Skeletal muscle tissue (tissue), 4 donors: Measurements from ENCODE around the gene ANO10. TPM values are rescaled to one million over a fixed set of nuclear protein-coding genes. Genes with fewer than 3 reads are reported as not detected.
A peak's percentile ranks its signal among the peaks of the same experiment; 100 is the strongest.
"Not testable (repeated sequence)": the region's sequence is repeated elsewhere in the genome, so short reads cannot be mapped to it uniquely, and the experiment has no call there.

ENCODE experiments used
- H3K27ac ChIP-seq: one replicate; pipeline ENCODE4 v1.7.0; 2013; ENCODE audit warnings: mild to moderate bottlenecking, low read depth, low read length, inconsistent platforms
- H3K27me3 ChIP-seq, 3 donors: one replicate each; pipeline ENCODE4 v1.7.0; 2013; ENCODE audit warnings: low read length in 3 of 3; ENCODE audit not compliant: control insufficient read depth in 3 of 3, insufficient read depth in 3 of 3
- H3K36me3 ChIP-seq, 3 donors: one replicate each; pipeline ENCODE4 v1.7.0; 2013; ENCODE audit warnings: low read length in 3 of 3; ENCODE audit not compliant: control insufficient read depth in 3 of 3, insufficient read depth in 3 of 3
- H3K4me1 ChIP-seq, 3 donors: one replicate each; pipeline ENCODE4 v1.7.0; 2013; ENCODE audit warnings: low read length in 3 of 3, mild to moderate bottlenecking in 3 of 3; ENCODE audit not compliant: control insufficient read depth in 3 of 3, insufficient read depth in 3 of 3
- H3K4me3 ChIP-seq, 3 donors: one replicate each; pipeline ENCODE4 v1.7.0; 2013; ENCODE audit warnings: low read length in 3 of 3
- H3K9ac ChIP-seq, 3 donors: one replicate each; pipeline ENCODE4 v1.7.0; 2013; ENCODE audit warnings: low read length in 3 of 3, mild to moderate bottlenecking in 3 of 3, moderate library complexity in 2 of 3, low read depth in 1 of 3
- H3K9me3 ChIP-seq, 3 donors: one replicate each; pipeline ENCODE4 v1.7.0; 2013; ENCODE audit warnings: low read length in 3 of 3; ENCODE audit not compliant: control insufficient read depth in 3 of 3
- total RNA-seq: library from RNA; depleted of rRNA; stranded (reverse); fragments of >200 nt; gene quantifications from one replicate; pipeline ENCODE4 v1.2.3, GENCODE V29; 2014
- donor health status: Osteomylitis.

The ANO10 gene
- total RNA-seq, 1 donor from 2014 or later: 25.1 TPM

DNA sequence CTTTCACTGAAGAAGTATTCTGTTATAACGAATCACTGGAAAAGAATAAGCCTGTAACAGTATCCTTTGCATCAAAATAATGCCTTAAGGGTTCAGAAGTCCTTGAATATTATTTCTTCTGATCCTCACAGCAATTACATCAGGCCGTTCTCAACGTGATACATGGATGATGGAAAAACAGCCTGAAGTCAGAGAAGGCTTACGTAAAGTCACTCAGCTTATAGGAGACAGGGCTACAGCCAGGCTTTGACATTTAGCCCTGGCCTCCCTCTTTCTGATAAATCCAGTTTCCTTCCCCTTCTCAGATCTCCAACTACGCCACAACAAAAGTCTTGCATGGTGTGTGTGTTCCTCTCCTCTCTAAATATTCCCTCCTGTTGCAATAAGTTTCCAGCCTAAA, 131.9 kb downstream of the ANO10 start:
- no peak overlapping the region for H3K27ac ChIP-seq
- H3K4me1 ChIP-seq: no peaks in the 10 kb centered on the region
- no peaks in the 10 kb centered on the region for H3K9me3 ChIP-seq
- no peaks in the 10 kb centered on the region for H3K36me3 ChIP-seq
- no peak overlapping the region for H3K4me3 ChIP-seq
- H3K9ac ChIP-seq: no peak overlapping the region
- no peaks in the 10 kb centered on the region for H3K27me3 ChIP-seq

DNA sequence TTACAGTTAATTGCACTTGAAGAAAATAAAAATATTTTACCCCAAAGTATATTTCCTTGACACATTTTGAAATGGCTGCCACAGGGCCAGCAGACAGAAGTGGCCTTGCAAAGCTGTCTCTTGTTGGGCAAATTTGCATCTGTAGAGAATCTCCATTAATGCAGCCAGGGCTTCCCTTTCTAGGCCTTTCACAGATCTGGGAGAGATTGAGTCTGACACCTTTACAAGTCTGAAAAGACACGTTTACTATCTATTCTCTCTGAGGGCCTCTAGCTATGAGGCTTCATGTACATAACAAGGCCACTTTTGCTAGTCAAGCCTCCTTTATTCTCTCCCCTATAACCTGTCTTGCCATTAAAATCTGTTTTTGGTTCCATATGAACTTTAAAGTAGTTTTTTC, 135.9 kb downstream of the ANO10 start:
- Histone ChIP-seq H3K27me3 (no peaks in the 10 kb centered on the region), H3K4me3 (no peak overlapping the region), H3K36me3 (no peaks in the 10 kb centered on the region), H3K9me3 (no peaks in the 10 kb centered on the region), H3K9ac (no peak overlapping the region), H3K27ac (no peak overlapping the region), H3K4me1 (no peaks in the 10 kb centered on the region)

DNA sequence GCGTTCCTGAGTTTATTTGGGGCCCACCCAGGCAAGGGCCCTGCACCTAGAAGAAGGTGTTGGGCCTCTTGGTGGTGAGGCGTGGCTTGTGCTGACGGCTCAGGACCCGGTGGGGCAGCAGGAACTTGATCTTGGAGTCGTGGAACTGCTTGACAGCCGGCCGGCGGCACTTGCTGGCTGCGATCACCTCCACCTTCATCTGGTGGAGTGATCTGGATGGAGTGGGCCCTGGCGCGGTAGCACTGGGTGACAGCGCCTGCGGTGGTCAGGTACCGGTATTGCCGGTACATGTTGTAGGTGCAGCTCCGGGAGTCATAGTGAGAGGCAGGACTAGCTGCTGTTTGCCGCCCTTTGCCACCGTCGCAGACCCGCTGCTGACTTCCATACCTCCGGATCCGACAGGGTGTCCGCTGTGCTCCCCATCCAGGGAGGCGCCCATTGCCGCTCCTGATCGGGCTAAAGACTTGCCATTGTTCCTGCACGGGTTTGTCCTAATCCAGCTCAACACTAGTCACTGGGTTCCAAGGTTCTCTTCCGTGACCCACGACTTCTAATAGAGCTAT, 136.8 kb downstream of the ANO10 start:
- Histone ChIP-seq H3K9ac (no peak overlapping the region), H3K9me3 (no peaks in the 10 kb centered on the region), H3K4me3 (no peak overlapping the region), H3K27me3 (no peaks in the 10 kb centered on the region), H3K27ac (no peak overlapping the region), H3K4me1 (no peaks in the 10 kb centered on the region), H3K36me3 (no peaks in the 10 kb centered on the region)

DNA sequence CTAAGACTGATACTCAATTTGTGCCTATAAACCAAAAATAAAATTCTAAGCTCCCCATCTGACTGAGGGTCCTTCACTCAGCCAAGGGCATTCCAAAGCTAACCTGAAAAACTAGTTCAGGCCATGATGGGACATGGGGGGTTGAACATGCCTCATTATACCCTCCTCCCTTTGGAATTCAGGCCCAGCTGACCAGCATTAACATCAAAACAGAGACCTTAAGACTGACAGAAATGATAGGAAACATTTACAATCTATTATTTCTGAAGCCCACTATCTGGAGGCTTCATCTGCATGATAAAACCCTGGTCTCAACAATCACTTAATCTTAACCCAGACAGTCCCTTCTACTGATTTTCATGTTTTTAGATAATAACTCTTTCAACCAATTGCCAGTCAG, 140.4 kb downstream of the ANO10 start:
- Histone ChIP-seq H3K4me3 (no peak overlapping the region), H3K27me3 (no peaks in the 10 kb centered on the region), H3K4me1 (peaks cover 0 to 3% (median 0%) of the 10 kb centered on the region in 3 donors), H3K36me3 (no peaks in the 10 kb centered on the region), H3K9me3 (no peaks in the 10 kb centered on the region), H3K27ac (no peak overlapping the region), H3K9ac (no peak overlapping the region)

DNA sequence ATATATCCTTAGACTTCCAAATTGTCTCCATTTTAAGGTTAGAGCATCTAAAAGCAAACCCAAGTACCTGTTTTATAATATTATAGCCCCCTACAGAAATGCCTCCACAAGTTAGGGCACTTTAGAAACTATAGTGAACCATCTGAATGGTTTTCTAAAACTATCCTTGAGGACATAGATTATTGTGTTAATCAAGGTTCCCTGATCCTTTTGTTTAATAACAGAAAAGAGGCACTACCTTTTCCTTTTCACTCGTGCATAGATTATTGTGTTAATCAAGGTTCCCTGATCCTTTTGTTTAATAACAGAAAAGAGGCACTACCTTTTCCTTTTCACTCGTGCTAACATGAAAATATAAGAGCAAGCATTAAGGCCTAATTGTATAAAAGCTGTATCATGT, 143.0 kb downstream of the ANO10 start:
- H3K4me1 ChIP-seq, H3K9me3 ChIP-seq, H3K9ac ChIP-seq, H3K36me3 ChIP-seq, H3K27me3 ChIP-seq, H3K27ac ChIP-seq, H3K4me3 ChIP-seq: not testable (repeated sequence)

DNA sequence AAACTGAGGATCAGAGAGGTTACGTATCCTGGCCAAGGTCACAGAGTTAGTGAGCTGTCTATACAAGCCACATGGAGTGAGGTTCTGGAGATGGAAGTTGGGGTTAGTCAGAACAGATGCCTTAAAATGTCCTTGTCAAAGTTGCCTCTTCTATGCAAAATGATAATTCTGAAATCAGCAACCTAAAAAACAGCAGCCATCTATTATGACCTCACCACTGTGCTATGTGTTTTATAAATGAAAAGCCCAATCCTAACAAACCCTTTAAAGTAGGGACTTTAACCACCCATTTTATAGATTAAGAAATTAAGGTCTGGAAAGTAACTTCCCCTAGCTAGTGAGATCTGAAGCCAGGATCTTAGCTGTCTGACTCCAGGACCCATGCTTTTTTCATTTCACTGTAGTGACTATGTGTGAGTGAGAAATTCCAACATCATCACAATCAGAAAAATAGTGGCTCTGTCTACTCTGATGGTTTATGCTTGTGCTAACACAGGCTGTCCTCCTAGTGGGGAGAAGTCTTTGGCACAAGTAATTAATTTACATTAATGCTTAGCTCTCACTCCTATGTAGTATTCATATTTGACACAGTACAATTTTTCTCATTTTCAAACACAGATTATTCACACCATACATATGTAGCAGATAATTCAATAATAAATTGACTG, 143.6 kb downstream of the ANO10 start:
- H3K9me3 ChIP-seq: no peaks in the 10 kb centered on the region
- H3K4me1 ChIP-seq: peaks cover 0 to 3% (median 0%) of the 10 kb centered on the region in 3 donors
- H3K9ac ChIP-seq: no peak overlapping the region
- H3K27me3 ChIP-seq: no peaks in the 10 kb centered on the region
- no peaks in the 10 kb centered on the region for H3K36me3 ChIP-seq
- H3K4me3 ChIP-seq: no peak overlapping the region
- peak overlapping the region; percentile 43 for H3K27ac ChIP-seq

DNA sequence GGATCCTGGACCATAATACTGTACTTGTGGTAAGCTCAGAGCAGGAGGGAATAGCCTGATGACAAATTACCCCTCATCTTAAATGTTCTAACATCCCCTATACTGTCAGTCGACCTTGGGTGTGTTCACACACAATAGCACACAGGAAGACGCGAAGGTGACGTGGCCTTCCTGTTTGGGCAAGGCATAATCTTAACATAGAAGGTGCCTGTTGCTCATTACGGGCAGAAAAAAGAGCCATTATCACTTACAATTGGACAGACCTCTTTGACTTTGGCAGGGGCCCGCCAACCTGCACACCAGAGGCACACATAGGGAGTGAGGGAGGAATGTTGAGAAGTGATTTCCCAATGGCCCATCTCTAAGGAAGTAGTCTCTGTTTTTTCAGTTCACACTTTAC, 144.2 kb downstream of the ANO10 start:
- Histone ChIP-seq H3K4me3 (no peak overlapping the region), H3K4me1 (peaks cover 0 to 3% (median 0%) of the 10 kb centered on the region in 3 donors), H3K9me3 (no peaks in the 10 kb centered on the region), H3K36me3 (no peaks in the 10 kb centered on the region), H3K27ac (peak overlapping the region; percentile 43), H3K27me3 (no peaks in the 10 kb centered on the region), H3K9ac (no peak overlapping the region)

DNA sequence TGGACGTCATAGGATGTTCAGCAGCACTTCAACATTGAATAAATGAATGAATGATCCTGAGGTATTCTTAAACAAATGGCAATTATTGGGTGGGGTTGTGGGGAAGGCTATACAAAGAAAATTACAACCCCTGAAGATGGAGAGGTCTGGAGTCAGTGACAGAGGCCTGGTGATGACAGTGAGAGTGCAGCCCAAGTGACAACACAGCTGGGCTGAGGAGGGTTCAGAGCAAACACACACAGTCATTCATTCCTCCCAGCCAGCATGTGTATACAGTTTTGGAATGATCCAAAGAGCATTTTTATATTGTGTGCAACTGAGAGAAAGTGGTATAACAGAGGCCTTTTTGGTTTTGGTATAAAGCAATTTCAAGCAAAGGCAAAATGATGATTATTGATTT, 148.1 kb downstream of the ANO10 start:
- no peaks in the 10 kb centered on the region for H3K9me3 ChIP-seq

DNA sequence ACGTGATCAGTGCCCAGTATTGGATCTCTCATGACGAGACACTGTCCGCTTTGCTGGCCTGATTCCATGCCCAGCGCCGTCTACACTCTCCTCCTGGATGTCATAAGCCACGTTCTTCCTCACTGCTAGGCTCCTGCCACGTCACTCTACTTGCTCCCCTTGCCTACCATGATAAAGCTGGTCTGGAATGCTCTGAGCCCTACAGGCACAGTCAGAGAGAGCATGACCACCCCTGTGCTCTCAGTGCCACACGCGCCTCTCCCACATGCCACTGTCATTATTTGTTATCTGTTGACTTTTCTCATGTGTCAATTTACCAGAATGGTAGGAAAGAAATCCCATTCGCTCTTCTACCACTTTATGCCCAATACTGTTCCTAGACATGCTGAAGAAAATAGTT, 148.6 kb downstream of the ANO10 start:
- Histone ChIP-seq H3K27me3 (no peaks in the 10 kb centered on the region), H3K9me3 (no peaks in the 10 kb centered on the region), H3K36me3 (no peaks in the 10 kb centered on the region), H3K4me1 (peaks cover 0 to 3% (median 0%) of the 10 kb centered on the region in 3 donors), H3K4me3 (no peak overlapping the region), H3K9ac (no peak overlapping the region), H3K27ac (no peak overlapping the region)

More for the DNA sequence above, 148.1 kb downstream of the ANO10 start:
- Histone ChIP-seq H3K27me3 (no peaks in the 10 kb centered on the region), H3K9ac (no peak overlapping the region), H3K4me3 (no peak overlapping the region), H3K27ac (no peak overlapping the region), H3K4me1 (peaks cover 0 to 3% (median 0%) of the 10 kb centered on the region in 3 donors), H3K36me3 (no peaks in the 10 kb centered on the region)

DNA sequence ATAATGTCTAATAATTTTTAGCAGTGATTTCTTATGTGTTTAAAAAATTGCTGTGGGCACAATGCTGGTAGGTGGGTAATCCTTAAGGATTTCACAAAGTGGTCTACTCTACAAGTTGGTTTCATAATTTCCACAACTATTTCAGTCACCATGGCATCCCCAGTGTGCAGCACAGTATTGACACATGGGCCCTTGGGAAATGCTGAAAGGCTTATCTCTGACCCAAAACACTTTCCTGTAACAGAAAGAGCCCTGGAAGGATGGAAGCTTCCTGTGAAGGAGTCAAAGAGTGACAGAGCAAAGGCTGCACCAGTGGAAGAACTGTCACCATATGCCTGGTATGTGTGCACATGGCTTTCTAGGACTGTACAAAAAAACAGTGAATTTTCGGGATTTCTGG, 153.7 kb downstream of the ANO10 start:
- Histone ChIP-seq H3K9ac (no peak overlapping the region), H3K27ac (no peak overlapping the region), H3K9me3 (no peaks in the 10 kb centered on the region), H3K4me1 (no peaks in the 10 kb centered on the region), H3K4me3 (no peak overlapping the region), H3K27me3 (no peaks in the 10 kb centered on the region), H3K36me3 (no peaks in the 10 kb centered on the region)
